SK-N-SH (cell line): ENCODE data around the gene GALNT11.

Experiments
- CTCF ChIP-seq: fragments of 200-600 bp; sonication (generic); IDR thresholded peaks from 2 replicates; pipeline ENCODE4 v1.6.1; 2017; ENCODE audit warnings: antibody characterized with exemption, mild to moderate bottlenecking, moderate library complexity
- EP300 ChIP-seq, 2 experiments: IDR thresholded peaks; 2 replicates each; pipeline versions ENCODE4 v1.4.0 to v1.6.1; 2012; ENCODE audit warnings: borderline replicate concordance in 1 of 2, low read depth in 1 of 2, low read length in 1 of 2
- MAX ChIP-seq: IDR thresholded peaks from 2 replicates; pipeline ENCODE4 v1.4.0; 2012; ENCODE audit warnings: low read depth
- POLR2AphosphoS5 ChIP-seq: IDR thresholded peaks from 2 replicates; pipeline ENCODE4 v1.6.1; 2012; ENCODE audit warnings: low read depth, low read length
- REST ChIP-seq: IDR thresholded peaks from 2 replicates; pipeline ENCODE4 v1.6.1; 2012; ENCODE audit warnings: mild to moderate bottlenecking, low read depth, low read length, moderate library complexity
- YY1 ChIP-seq: IDR thresholded peaks from 2 replicates; pipeline ENCODE4 v1.4.0; 2012; ENCODE audit warnings: low read depth, mild to moderate bottlenecking
- ZBTB33 ChIP-seq: IDR thresholded peaks from 2 replicates; pipeline ENCODE4 v1.4.0; 2012; ENCODE audit warnings: low read depth, borderline replicate concordance

- TF ChIP-seq CTCF: no peak
- TF ChIP-seq REST: no peak
- TF ChIP-seq POLR2AphosphoS5: no peak
- no peak for TF ChIP-seq MAX
- no peak for TF ChIP-seq ZBTB33
- TF ChIP-seq YY1: no peak
- TF ChIP-seq EP300 (IDR thresholded peaks at IDR 0.05; ENCODE audit: borderline replicate concordance in 1 of 2, low read depth in 1 of 2, low read length in 1 of 2): no peak
These were observed 119.2 kb downstream of the GALNT11 start for GRCh38 chr7:152144557-152145245.
